SIG-M5 (cell line): ENCODE data around the gene VRK3.
"Not testable (repeated sequence)": the region's sequence is repeated elsewhere in the genome, so short reads cannot be mapped to it uniquely, and the experiment has no call there.

Experiments
- DNase-seq: peaks from one replicate; lab custom pipeline; 2025; lab: John Stamatoyannopoulos, UW

Gene VRK3

DNA sequence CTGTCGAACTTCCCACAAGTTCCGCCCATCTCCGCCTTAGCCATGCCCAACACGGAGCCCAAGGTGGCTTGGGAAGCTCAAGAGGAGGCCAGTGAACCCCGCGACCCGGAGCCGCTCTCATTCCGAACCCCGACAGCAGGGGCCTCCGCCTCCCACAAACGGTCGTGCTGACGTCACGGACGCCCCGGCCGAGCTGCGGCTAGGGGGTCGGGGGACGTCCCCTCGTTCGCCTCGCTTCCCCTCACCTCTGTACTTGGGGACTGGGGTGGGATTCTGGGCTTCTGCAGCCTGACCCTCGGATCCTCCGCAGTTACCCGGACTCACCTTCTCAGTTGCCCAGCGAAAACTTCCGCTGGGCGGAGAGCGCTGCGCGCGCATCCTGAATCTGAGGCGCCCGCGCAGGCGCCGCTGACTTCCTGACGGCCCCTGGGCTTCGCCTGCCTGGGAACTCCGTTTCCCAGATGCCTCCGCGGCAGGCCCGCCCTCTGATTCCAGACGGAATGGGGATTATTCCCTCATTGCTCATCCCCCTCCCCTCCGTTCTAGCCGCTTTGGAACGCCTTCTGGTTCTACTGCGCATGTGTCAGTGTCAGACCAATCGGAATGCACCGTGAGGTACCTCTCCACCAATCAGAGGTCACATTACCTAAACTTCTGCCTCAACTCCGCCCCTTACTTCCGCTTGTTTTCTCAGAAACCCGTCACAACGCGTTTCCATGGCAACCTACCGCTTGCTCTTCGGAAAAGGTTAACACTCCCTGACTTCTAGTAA is at the start of gene VRK3:
Gene VRK3 (minus strand): TSS at position 351 of the 772 bp plus-strand sequence. CDS start 9,210 bp downstream, outside the sequence.
- peak; percentile 94 for DNase-seq

- not testable (repeated sequence) for DNase-seq
Observed at GRCh38 chr19:50068382-50068781, 43.2 kb upstream of the VRK3 start.

DNA sequence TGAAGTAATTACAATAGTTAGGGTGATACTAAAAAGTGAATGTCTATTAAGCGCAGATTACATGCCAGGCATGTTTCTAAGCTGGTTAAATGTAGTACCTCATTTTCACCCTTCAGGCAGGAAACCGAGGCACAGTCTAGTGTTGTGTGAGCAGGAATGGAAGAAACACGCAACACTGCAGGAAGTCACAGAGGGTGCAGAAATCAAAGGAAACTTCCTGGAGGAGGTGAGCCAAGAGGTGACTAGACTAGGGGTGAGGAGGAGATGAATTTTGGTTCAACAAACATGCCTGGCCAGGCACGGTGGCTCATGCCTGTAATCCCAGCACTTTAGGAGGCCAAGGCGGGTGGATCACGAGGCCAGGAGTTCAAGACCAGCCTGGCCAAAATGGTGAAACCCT is 42.4 kb upstream of the VRK3 start:
- DNase-seq = no peak

DNA sequence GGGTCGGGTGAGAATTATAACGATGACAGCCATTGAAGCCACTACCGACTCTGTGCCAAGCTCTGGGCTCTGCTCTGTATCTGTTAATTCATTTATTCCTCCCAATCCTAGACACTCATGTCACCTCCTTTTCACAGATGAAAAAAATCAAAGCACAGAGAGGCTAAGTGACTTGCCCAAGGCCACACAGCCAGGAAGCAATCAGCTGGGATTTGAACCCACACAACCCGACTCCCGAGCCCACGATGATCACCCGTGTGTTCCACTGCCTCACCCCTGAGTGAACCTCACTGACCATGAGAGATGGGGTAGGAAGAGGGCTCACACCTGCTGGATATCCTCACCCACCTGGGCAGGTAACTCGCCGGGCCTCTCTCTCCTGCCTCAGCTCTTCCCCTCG is 40.8 kb upstream of the VRK3 start:
- no peak for DNase-seq

DNA sequence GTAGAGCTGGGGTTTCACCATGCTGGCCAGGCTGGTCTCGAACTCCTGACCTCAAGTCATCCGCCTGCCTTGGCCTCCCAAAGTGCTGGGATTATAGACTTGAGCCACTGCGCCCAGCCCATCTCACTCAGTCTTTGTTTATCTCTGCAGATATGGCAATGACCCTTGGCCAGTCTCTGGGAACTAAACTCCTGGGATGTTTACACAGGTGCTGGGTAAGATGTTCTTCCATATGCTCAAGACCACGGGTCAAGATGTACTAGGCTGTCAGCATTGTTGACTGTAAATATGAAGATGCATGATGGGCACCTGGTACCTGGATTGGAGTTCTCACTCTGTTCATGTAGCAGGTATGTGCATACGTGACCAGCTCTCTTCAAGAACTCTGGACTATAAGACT is 36.5 kb upstream of the VRK3 start:
- no peak for DNase-seq

GRCh38 chr19:50060107-50060506 is 34.9 kb upstream of the VRK3 start:
- DNase-seq = no peak

DNA sequence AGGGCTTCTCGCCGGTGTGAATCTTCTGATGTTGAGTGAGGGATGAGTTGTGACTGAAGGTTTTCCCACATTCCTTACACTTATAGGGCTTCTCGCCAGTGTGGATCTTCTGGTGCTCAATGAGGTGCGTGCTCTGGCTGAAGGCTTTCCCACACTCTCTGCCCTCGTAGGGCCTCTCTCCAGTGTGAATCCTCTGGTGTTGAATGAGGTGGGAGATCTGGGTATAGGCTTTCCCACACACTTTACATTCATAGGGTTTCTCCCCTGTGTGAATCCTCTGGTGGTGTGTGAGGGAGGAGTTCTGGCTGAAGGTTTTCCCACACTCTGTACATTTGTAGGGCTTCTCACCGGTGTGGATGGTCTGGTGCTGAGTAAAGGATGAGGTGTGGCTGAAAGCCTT is 33.9 kb upstream of the VRK3 start:
- DNase-seq = no peak

DNA sequence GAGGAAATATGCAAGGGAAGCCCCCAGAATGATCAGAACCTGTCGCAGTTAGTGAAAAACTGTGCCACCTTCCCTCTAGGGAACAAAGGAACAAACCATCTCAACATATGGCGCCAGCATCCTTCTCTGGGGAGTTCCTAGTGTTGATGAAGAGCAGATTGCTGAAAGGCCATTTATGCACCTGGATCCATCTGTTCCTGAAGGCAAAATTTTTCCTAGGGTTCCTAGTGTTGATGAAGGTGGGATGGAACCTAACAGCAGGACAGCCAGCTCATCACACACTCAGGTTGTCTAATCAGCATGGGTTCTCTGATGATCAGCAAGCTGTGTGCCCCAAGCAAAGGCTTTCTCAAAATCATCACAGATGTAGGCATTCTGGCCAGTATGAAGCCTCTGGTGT is 33.3 kb upstream of the VRK3 start:
- DNase-seq = no peak

- no peak for DNase-seq
Observed at GRCh38 chr19:50053119-50053518, 27.9 kb upstream of the VRK3 start.

DNA sequence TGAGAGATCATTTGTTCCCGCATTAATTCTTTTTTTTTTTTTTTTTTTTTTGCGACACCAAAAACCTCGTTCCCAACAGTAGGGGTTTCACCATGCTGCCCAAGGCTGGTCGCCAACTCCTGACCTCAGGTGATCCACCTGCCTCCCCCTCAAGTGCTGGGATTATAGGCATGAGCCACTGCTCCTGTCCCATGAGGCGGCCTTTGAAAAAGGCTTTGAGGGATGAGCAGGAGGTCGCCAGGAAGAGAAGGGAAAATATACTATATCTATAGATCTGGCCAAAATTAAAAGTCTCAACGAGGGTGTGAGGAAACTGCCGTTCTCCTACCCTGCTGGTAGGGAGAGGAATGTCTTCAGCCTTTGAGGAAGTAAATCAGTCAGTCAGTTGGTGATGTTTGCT is 26.8 kb upstream of the VRK3 start:
- DNase-seq = no peak

DNA sequence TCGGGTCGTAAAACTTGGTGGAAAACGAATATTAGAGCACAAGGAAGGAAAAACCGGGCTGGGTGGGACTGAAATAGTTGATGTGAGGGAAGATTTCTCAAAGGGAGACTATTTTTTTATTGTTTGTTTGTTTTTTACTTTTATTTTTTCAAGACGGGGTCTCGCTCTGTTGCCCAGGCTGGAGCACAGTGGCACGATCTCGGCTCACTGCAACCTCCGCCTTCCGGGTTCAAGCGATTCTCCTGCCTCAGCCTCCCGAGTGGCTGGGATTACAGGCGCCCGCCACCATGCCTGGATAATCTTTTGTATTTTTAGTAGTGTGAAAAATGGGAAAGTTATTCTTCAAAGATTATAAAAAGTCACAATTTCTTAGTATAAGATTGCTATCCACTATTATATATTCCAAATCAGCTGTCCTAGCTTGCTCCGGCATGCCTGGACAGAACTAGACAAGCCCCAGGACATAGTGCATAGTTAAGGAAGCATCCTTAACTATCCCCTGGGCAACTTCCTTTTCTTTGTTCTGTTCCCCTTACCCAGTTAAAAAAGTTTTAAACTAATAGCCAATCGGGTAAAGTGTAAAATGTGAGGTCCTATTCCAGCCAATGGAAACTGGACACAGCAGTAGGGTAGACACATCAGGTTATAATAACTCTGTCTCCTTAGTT is 26.2 kb upstream of the VRK3 start:
- DNase-seq = not testable (repeated sequence)

DNA sequence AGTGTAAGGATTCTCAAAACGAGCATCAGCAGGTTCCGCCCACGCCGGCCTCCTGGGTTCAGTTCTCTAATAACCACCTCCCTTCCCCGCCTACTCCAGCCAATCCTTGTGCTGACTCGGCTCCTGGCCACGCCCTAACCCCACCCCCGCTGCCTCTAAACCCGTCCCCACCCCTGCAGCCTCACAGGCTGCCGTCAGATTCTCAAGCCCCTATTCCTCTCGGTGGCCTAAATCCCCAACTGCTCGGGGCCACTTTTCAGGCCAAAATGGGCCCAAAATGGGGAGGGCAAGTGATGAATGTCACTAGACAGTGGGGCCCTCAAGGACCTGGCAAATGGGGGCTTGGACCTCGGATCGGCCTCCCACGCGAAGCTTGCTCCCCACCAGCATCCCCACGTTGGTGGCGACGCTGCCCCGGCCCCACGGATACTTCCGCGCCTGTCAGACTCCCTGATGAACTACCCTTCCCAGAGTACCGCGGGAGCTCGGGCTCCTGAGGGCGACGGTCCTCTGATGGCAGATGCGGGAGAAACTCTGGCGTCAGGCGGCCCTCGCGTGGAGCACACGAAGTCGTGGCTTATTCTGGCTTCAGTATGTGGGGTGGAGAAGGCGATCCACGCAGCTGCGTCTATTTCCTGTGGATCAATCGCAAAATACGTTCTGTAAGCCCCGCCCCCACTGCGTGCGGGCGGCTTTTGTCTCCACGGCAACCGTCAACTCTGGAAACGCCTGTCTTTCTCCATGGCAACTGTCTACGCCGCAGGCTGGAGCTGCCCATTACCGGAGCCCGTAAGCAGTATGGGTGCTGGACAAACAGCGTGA is 25.4 kb upstream of the VRK3 start:
- no peak for DNase-seq

GRCh38 chr19:50047671-50048070 is 22.5 kb upstream of the VRK3 start:
- DNase-seq = no peak

GRCh38 chr19:50046649-50047503 is 21.7 kb upstream of the VRK3 start:
- DNase-seq = no peak

- DNase-seq = no peak
Observed at GRCh38 chr19:50044922-50045321, 19.8 kb upstream of the VRK3 start.

- no peak for DNase-seq
Observed at GRCh38 chr19:50043967-50044366, 18.8 kb upstream of the VRK3 start.

- no peak for DNase-seq
Observed at GRCh38 chr19:50042363-50043024, 17.3 kb upstream of the VRK3 start.

DNA sequence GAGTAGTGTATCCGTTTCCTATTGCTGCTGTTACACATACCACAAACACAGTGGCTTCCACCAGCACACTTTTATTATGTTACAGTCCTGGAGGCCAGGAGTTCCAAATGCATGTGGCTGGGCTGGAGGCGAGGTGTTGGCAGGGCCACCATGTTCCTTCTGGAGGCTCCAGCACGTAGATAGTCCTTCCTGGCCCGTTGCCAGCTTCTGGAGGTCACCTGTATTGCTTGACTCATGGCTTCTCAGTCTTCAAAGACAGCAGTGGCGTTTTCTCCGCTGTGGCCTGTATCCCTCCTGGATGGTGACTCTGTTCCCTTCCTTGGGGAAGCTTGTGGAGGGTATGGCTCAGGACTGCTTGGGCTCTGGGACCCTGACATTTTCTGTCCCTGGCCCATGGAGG is 15.8 kb upstream of the VRK3 start:
- DNase-seq = no peak

DNA sequence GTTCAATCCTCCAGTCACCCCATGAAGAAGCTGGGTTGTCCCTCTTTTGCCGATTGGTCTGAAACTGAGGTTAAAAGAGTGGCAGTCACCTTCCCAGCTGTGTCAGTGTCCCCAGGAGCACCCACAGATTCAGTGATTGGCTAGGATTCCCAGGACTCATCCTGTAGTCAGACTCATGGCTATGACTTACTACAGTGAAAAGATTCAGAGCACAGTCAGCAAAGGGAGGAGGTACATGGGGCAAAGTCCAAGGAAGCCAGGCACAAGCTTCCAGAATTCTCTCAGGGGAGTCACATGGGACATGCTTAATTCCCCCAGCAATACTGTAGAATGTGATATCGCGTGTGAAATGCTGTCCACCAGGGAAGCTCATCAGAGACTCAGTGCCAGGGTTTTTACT is 14.8 kb upstream of the VRK3 start:
- no peak for DNase-seq

GRCh38 chr19:50036908-50037307 is 11.7 kb upstream of the VRK3 start:
- no peak for DNase-seq

DNA sequence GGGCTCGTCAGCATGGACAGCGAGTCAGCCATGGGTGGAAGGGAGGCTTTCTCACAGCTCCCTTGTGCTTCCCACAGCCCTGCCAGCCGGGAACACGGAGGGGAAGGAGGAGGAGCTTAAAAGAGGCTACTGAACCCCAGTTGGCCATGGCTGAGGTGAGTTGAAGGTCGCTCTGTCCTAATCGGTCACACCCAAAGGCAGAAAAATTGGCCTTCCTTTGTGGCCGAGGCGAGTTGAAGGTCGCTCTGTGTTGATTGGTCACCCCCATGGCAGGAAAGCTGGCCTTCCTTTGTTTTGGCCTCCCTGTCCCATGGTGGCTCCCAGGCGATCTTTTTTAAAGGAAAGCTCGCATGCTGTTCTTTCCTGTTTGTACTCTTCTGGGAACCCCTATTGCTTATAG is 5.8 kb upstream of the VRK3 start:
- no peak for DNase-seq
